GM21786 (cell line): ENCODE data around the gene SLC25A45.

ENCODE experiments used
- ATAC-seq: cut with Tn5 transposase; IDR thresholded peaks from one replicate; pipeline ENCODE4 v1.9.1; 2021; ENCODE audit not compliant: unreplicated experiment

The SLC25A45 gene

GRCh38 chr11:65325435-65325834, 57.0 kb downstream of the SLC25A45 start:
- ATAC-seq = no peak
